ENCODE data around the gene XPO4. TPM values are rescaled to one million over a fixed set of nuclear protein-coding genes. Genes with fewer than 3 reads are reported as not detected.

The XPO4 gene
- total and polyA plus RNA-seq, 10 of the 15 experiments (the other 5 are each of a cell fraction or from before 2014, with no cell fraction given), result 3.6 to 24.9 (median 18.4) TPM

DNA sequence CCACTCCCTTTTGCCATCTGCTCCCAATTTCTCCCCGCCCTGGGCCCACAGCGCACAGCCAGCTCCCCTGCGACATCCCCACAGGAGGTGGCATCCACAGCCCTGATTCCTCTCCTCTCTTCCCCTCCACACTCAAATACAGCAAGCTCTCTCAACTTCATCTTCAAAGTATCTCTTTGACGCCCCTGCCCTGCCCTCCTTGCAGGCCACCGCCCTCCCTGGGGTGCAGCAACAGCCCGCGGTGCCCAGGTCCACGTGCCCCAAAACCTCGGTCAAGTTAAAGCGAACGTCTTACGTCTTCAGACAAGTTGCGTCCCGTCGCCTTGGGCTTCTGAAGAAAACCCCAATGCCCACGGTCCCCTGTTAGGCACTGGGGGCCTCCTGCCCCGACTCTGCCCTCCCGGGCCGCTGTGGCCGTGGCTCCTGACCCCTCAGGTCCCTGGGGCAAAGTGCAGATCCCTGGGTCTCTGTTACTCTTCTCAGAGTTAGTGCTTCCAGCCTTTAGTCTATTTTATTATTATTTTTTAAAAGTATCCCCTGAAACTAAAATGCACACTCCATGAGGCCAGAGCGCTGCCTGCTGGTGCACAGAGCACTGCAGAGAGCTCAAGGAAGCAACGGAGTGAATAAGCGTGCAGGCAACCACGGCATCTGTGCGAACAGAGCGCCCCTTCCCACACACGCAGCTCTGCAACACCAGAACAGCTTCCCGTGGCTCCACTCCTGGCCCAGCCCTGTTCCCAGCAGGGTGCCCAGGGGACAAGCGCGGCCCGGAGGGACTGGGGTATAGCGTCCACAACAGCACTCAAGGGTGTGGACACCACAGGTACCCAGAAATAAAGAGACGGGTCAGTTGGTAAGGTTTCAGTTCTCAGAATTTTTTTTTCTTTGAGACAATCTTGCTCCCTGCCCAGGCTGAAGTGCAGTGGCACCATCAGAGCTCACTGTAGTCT lies 172.6 kb downstream of the XPO4 start:
- Histone ChIP-seq H3K4me2 (ENCODE audit: control insufficient read depth, insufficient read depth) (no peak overlapping the region), H4K20me1 (ENCODE audit: control insufficient read depth, insufficient read depth) (no peaks in the 10 kb centered on the region), H2AFZ (ENCODE audit: control insufficient read depth, low read depth, low read length) (no peak overlapping the region), H3K4me1 (ENCODE audit: control insufficient read depth, insufficient read depth, low read length) (no peaks in the 10 kb centered on the region), H3K9me3 (replicated peaks; ENCODE audit: control insufficient read depth, insufficient read depth, low read length) (no peaks in the 10 kb centered on the region), H3K79me2 (ENCODE audit: control insufficient read depth, insufficient read depth, low read length) (no peaks in the 10 kb centered on the region), H3K9ac (ENCODE audit: control insufficient read depth, insufficient read depth, low read length) (no peak overlapping the region), H3K27ac (ENCODE audit: control insufficient read depth, insufficient read depth) (no peak overlapping the region), H3K27me3 (replicated peaks in 1 of 2; ENCODE audit: control insufficient read depth in 2 of 2, insufficient read depth in 2 of 2, low read length in 1 of 2) (no peaks in the 10 kb centered on the region), H3K4me3 (no peak overlapping the region), H3K36me3 (ENCODE audit: control insufficient read depth in 2 of 2, insufficient read depth in 2 of 2, low read length in 1 of 2) (no peaks in the 10 kb centered on the region)
- in situ Hi-C loops (cut with MboI) (no loop called here), intact Hi-C loops (cut with micrococcal nuclease; ENCODE audit: unreplicated experiment) (no loop called here)
- DNase-seq (ENCODE audit: low read depth, low spot score) (no peak), ATAC-seq (no peak), FAIRE-seq (no peak)
- BruUV-seq (replicated peaks), result no TSS peak
- no peak for TF ChIP-seq DPF2 (IDR thresholded peaks at IDR 0.05)
- no peak for TF ChIP-seq HDAC2 (IDR thresholded peaks at IDR 0.05)
- TF ChIP-seq, protein P1, sequence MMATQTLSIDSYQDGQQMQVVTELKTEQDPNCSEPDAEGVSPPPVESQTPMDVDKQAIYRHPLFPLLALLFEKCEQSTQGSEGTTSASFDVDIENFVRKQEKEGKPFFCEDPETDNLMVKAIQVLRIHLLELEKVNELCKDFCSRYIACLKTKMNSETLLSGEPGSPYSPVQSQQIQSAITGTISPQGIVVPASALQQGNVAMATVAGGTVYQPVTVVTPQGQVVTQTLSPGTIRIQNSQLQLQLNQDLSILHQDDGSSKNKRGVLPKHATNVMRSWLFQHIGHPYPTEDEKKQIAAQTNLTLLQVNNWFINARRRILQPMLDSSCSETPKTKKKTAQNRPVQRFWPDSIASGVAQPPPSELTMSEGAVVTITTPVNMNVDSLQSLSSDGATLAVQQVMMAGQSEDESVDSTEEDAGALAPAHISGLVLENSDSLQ (IDR thresholded peaks at IDR 0.05), result no peak
- no peak for TF ChIP-seq NFYB (IDR thresholded peaks at IDR 0.05; ENCODE audit: insufficient read depth, low read depth, low read length)
- no peak for TF ChIP-seq WRNIP1 (IDR thresholded peaks at IDR 0.05; ENCODE audit: borderline replicate concordance, low read depth, low read length)
- TF ChIP-seq YY1 (IDR thresholded peaks at IDR 0.05; ENCODE audit: low read depth, low read length), result no peak
- no peak for TF ChIP-seq PML (IDR thresholded peaks at IDR 0.05; ENCODE audit: low read length)
- TF ChIP-seq KAT2A (conservative IDR thresholded peaks at IDR 0.05; ENCODE audit: control insufficient read depth, low read depth, low read length), result no peak
- TF ChIP-seq ZNF384 (IDR thresholded peaks at IDR 0.05; ENCODE audit: borderline replicate concordance, low read depth, low read length), result no peak
- 84% methylated on average over 33 of the region's 33 CpGs for WGBS (ENCODE audit: insufficient coverage, insufficient replicate concordance, low lambda C conversion rate, missing lambda C conversion rate)
- RAD21 ChIA-PET (ENCODE audit: unreplicated experiment), result no interaction called here
- SMC1A ChIA-PET (ENCODE audit: uncharacterized antibody, unreplicated experiment), result no interaction called here
- POLR2A ChIA-PET, result no interaction called here
- CTCF ChIA-PET, result interaction anchor here (1.0 to 1.3 kb wide), 2 partner anchors 20 to 98 kb away, joined by 3 read pairs; no protein-coding TSS in a partner anchor

All from GM12878 (cell line).